Upper lobe of right lung (tissue), 1 donor: ENCODE data around the gene HIPK3. TPM values are rescaled to one million over a fixed set of nuclear protein-coding genes. Genes with fewer than 3 reads are reported as not detected.
A peak's percentile ranks its signal among the peaks of the same experiment; 100 is the strongest.

ENCODE experiments used
- ATAC-seq: fragments of 200-7000 bp; cut with Tn5 transposase; one replicate; pipeline ENCODE4 v1.9.1; 2020; ENCODE audit warnings: mild to moderate bottlenecking, moderate library complexity
- DNase-seq: peaks from one replicate; pipeline ENCODE4 v3.0.0-alpha.2; 2020
- H3K27ac ChIP-seq: fragments of 200-600 bp; one replicate; pipeline ENCODE4 v1.8.0; 2022
- H3K27me3 ChIP-seq: fragments of 200-600 bp; one replicate; pipeline ENCODE4 v1.8.0; 2022; ENCODE audit warnings: mild to moderate bottlenecking
- H3K36me3 ChIP-seq: fragments of 200-600 bp; one replicate; pipeline ENCODE4 v1.8.0; 2022
- H3K4me1 ChIP-seq: fragments of 200-600 bp; one replicate; pipeline ENCODE4 v1.8.0; 2022
- H3K4me3 ChIP-seq: fragments of 200-600 bp; one replicate; pipeline ENCODE4 v1.8.0; 2022; ENCODE audit warnings: mild to moderate bottlenecking
- H3K9me3 ChIP-seq: fragments of 200-600 bp; one replicate; pipeline ENCODE4 v1.8.0; 2022
- CTCF ChIP-seq: fragments of 200-600 bp; IDR thresholded peaks from one replicate; pipeline ENCODE4 v1.8.0; 2022; ENCODE audit warnings: antibody characterized with exemption
- intact Hi-C: fragments of 100-400 bp; cut with DNase I; formaldehyde crosslinking; loops from one replicate; pipeline ENCODE4 v1.11.0; 2022
- total RNA-seq: library from RNA; stranded (reverse); fragmentation: NEBNext Ultra II Directional; extraction: Animal tissue kit (Norgen Biotek cat#: 25700); gene quantifications from one replicate; pipeline ENCODE4 v1.2.1, GENCODE V29; 2021
- donor health status: DM: no; HTN: yes; CAD: no; lungs with severe emphysema.

The HIPK3 gene
- total RNA-seq, 1 donor from 2014 or later: 146 TPM

- peak; percentile 63 for TF ChIP-seq CTCF
- DNase-seq: no peak
- intact Hi-C loops: loop anchor here (10.0 kb wide), 1 partner anchor 165 kb away; the partner anchor contains the start of gene CSTF3
- H3K4me3 ChIP-seq: no peak overlapping the region
- H3K27me3 ChIP-seq: no peaks in the 10 kb centered on the region
- H3K27ac ChIP-seq: no peak overlapping the region
- H3K4me1 ChIP-seq: peaks cover 22% of the 10 kb centered on the region
- H3K9me3 ChIP-seq: no peaks in the 10 kb centered on the region
- H3K36me3 ChIP-seq: peaks cover 13% of the 10 kb centered on the region
- peak; percentile 91 for ATAC-seq
Measured at GRCh38 chr11:33329705-33330329, 72.6 kb downstream of the HIPK3 start.

- Histone ChIP-seq H3K4me1 (no peaks in the 10 kb centered on the region), H3K27ac (no peak overlapping the region), H3K27me3 (no peaks in the 10 kb centered on the region), H3K36me3 (peaks cover 22% of the 10 kb centered on the region), H3K4me3 (no peak overlapping the region), H3K9me3 (no peaks in the 10 kb centered on the region)
- intact Hi-C loops: loop anchor here (10.0 kb wide), 1 partner anchor 169 kb away; the partner anchor contains the start of gene CSTF3
- ATAC-seq (no peak), DNase-seq (no peak)
- no peak for TF ChIP-seq CTCF
Measured at GRCh38 chr11:33333816-33334215, 76.6 kb downstream of the HIPK3 start.

GRCh38 chr11:33334627-33335026, 77.4 kb downstream of the HIPK3 start:
- peaks cover 30% of the 10 kb centered on the region for H3K36me3 ChIP-seq
- H3K27ac ChIP-seq: no peak overlapping the region
- ATAC-seq: no peak
- H3K27me3 ChIP-seq: no peaks in the 10 kb centered on the region
- H3K9me3 ChIP-seq: no peaks in the 10 kb centered on the region
- no peak overlapping the region for H3K4me3 ChIP-seq
- H3K4me1 ChIP-seq: no peaks in the 10 kb centered on the region
- DNase-seq: no peak
- TF ChIP-seq CTCF: no peak
- intact Hi-C loops: loop anchor here (10.0 kb wide), 1 partner anchor 170 kb away; the partner anchor contains the start of gene CSTF3

- intact Hi-C loops: loop anchor here (10.0 kb wide), 1 partner anchor 174 kb away; the partner anchor contains the start of gene CSTF3
- Histone ChIP-seq H3K4me3 (no peak overlapping the region), H3K27ac (no peak overlapping the region), H3K4me1 (no peaks in the 10 kb centered on the region), H3K36me3 (peaks cover 62% of the 10 kb centered on the region), H3K9me3 (no peaks in the 10 kb centered on the region), H3K27me3 (no peaks in the 10 kb centered on the region)
- no peak for DNase-seq
- no peak for TF ChIP-seq CTCF
- no peak for ATAC-seq
Measured at GRCh38 chr11:33339247-33339646, 82.1 kb downstream of the HIPK3 start.

GRCh38 chr11:33344611-33345010, 87.4 kb downstream of the HIPK3 start:
- Histone ChIP-seq H3K9me3 (no peaks in the 10 kb centered on the region), H3K27ac (no peak overlapping the region), H3K4me1 (no peaks in the 10 kb centered on the region), H3K27me3 (no peaks in the 10 kb centered on the region), H3K4me3 (no peak overlapping the region), H3K36me3 (peaks cover 96% of the 10 kb centered on the region)
- intact Hi-C loops: no loop called here
- DNase-seq (no peak), ATAC-seq (no peak)
- peak; percentile 14 for TF ChIP-seq CTCF
